Measurements from ENCODE around the gene LCLAT1.

The LCLAT1 gene

DNA sequence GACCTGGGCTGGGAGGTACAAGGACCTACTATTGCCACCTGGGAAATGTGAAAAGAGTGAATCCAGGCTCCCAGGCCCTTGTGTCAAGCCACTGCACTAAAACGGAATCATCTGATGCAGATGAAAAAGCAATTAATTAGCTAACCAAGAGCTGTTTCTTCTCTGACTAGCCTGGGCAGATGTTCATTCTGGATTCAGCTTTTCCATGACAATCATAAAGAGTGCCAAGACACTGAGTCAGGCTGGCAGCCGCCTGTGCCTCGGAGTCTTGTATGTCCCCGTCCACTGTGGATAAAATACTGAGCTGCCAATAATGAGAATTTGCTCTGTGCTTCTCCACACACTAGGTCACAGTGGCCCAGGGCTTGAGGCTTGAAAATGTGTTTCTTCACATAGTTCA lies 21.7 kb upstream of the LCLAT1 start:
- Histone ChIP-seq H3K27ac (ENCODE audit: extremely low read depth, low read depth, low read length) (no peak overlapping the region), H3K4me1 (ENCODE audit: control insufficient read depth, insufficient read depth, low read length) (peaks cover 8% of the 10 kb centered on the region; the same call in 1 of the 2 replicates), H3K4me3 (ENCODE audit: low read depth, low read length) (no peak overlapping the region), H3K9me3 (ENCODE audit: control insufficient read depth, insufficient read depth, low read depth, low read length) (no peaks in the 10 kb centered on the region), H3K36me3 (ENCODE audit: control insufficient read depth in 2 of 2, insufficient read depth in 1 of 2, low read length in 2 of 2) (no peaks in the 10 kb centered on the region)
- TF ChIP-seq, protein P1, sequence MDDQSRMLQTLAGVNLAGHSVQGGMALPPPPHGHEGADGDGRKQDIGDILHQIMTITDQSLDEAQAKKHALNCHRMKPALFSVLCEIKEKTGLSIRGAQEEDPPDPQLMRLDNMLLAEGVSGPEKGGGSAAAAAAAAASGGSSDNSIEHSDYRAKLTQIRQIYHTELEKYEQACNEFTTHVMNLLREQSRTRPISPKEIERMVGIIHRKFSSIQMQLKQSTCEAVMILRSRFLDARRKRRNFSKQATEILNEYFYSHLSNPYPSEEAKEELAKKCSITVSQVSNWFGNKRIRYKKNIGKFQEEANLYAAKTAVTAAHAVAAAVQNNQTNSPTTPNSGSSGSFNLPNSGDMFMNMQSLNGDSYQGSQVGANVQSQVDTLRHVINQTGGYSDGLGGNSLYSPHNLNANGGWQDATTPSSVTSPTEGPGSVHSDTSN (CRISPR knock-in tag; IDR thresholded peaks at IDR 0.05): no peak
- TF ChIP-seq SP7 (tag by site-specific recombination; IDR thresholded peaks at IDR 0.05) (no peak), ZNF202 (tag by site-specific recombination; IDR thresholded peaks at IDR 0.05; ENCODE audit: borderline replicate concordance) (no peak), ZNF292 (tag by site-specific recombination; IDR thresholded peaks at IDR 0.05; ENCODE audit: borderline replicate concordance, low read depth) (no peak), ZNF610 (tag by site-specific recombination; IDR thresholded peaks at IDR 0.05; ENCODE audit: borderline replicate concordance) (no peak), HOXC10 (CRISPR knock-in tag; IDR thresholded peaks at IDR 0.05) (no peak), TCF7L2 (IDR thresholded peaks at IDR 0.05; ENCODE audit: borderline replicate concordance, low read depth, low read length) (no peak), ZNF426 (tag by site-specific recombination; IDR thresholded peaks at IDR 0.05) (no peak), ZNF146 (tag by site-specific recombination; IDR thresholded peaks at IDR 0.05) (no peak), ZNF2 (tag by site-specific recombination; IDR thresholded peaks at IDR 0.05) (no peak), ZNF274 (IDR thresholded peaks at IDR 0.05; ENCODE audit: low read length) (no peak), ZNF274 (tag by site-specific recombination; IDR thresholded peaks at IDR 0.05; ENCODE audit: borderline replicate concordance) (no peak), ZNF501 (tag by site-specific recombination; IDR thresholded peaks at IDR 0.05) (no peak), TRIM28 (IDR thresholded peaks at IDR 0.05; ENCODE audit: borderline replicate concordance, low read length) (no peak), ZNF623 (tag by site-specific recombination; IDR thresholded peaks at IDR 0.05) (no peak), ZNF677 (tag by site-specific recombination; IDR thresholded peaks at IDR 0.05) (no peak), ZNF416 (tag by site-specific recombination; IDR thresholded peaks at IDR 0.05) (no peak), ZNF169 (tag by site-specific recombination; IDR thresholded peaks at IDR 0.05) (no peak), ZNF266 (tag by site-specific recombination; IDR thresholded peaks at IDR 0.05; ENCODE audit: low read depth) (no peak)
- ChIA-PET POLR2A (no interaction called here), CTCF (interaction anchor here (0.6 to 1.6 kb wide), 3 partner anchors 46 to 286 kb away, joined by 3 to 5 read pairs (median 3); no protein-coding TSS in a partner anchor)

DNA sequence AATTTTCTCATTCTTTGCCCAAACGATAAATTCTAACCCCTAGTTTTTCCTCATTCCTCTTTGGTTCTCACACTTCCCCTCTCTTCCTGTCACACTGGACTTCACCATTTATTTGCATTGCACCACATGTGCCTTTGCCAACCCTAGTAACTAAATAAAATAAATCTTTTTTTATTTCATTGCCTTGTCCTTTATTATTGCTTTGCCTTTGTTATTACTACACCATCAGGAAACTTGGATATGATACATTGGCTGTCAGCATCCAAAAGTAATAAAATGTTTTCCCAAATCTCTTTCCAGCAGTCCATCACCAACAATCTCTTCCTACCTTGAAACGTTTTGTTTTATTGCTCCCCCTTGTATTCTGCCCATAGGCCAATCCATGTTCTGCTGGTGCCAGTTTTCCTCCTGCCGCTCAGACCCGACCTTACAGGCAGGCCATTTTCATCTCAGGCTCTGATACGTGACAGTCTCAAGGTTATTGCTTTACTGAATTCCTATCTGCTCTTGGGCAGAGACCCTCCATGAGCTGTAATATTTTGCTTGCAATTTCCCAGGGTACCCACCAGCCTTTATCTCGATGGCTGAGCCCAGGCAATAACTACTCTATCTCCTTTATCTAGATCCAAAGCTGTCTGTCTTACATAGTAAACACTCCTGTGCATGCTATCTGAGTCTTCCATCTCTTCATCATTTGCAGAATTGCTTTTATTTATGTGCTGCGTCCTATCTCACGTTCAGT lies 19.3 kb upstream of the LCLAT1 start:
- CTCF ChIA-PET: interaction anchor here (0.6 kb wide), 1 partner anchor 264 kb away, joined by 4 read pairs; no protein-coding TSS in a partner anchor
- Histone ChIP-seq H3K27ac (ENCODE audit: extremely low read depth, low read depth, low read length) (no peak overlapping the region), H3K4me3 (ENCODE audit: low read depth, low read length) (no peak overlapping the region), H3K9me3 (ENCODE audit: control insufficient read depth, insufficient read depth, low read depth, low read length) (no peaks in the 10 kb centered on the region), H3K4me1 (ENCODE audit: control insufficient read depth, insufficient read depth, low read length) (no peaks in the 10 kb centered on the region), H3K36me3 (ENCODE audit: control insufficient read depth in 2 of 2, insufficient read depth in 1 of 2, low read length in 2 of 2) (no peaks in the 10 kb centered on the region)
- no peak for TF ChIP-seq ZNF140 (tag by site-specific recombination; IDR thresholded peaks at IDR 0.05)
- TF ChIP-seq, protein P2, sequence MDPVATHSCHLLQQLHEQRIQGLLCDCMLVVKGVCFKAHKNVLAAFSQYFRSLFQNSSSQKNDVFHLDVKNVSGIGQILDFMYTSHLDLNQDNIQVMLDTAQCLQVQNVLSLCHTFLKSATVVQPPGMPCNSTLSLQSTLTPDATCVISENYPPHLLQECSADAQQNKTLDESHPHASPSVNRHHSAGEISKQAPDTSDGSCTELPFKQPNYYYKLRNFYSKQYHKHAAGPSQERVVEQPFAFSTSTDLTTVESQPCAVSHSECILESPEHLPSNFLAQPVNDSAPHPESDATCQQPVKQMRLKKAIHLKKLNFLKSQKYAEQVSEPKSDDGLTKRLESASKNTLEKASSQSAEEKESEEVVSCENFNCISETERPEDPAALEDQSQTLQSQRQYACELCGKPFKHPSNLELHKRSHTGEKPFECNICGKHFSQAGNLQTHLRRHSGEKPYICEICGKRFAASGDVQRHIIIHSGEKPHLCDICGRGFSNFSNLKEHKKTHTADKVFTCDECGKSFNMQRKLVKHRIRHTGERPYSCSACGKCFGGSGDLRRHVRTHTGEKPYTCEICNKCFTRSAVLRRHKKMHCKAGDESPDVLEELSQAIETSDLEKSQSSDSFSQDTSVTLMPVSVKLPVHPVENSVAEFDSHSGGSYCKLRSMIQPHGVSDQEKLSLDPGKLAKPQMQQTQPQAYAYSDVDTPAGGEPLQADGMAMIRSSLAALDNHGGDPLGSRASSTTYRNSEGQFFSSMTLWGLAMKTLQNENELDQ (tag by site-specific recombination; IDR thresholded peaks at IDR 0.05; ENCODE audit: low read depth): no peak
- no peak for TF ChIP-seq SALL2 (tag by site-specific recombination; IDR thresholded peaks at IDR 0.05; ENCODE audit: borderline replicate concordance)
- no peak for TF ChIP-seq ZNF394 (tag by site-specific recombination; IDR thresholded peaks at IDR 0.05; ENCODE audit: borderline replicate concordance)
- no peak for TF ChIP-seq ZNF19 (tag by site-specific recombination; IDR thresholded peaks at IDR 0.05; ENCODE audit: low read depth)
- no peak for TF ChIP-seq ZNF473 (tag by site-specific recombination; IDR thresholded peaks at IDR 0.05)
- no peak for TF ChIP-seq ZBTB7A (tag by site-specific recombination; IDR thresholded peaks at IDR 0.05; ENCODE audit: low read depth)
- TF ChIP-seq ZNF114 (tag by site-specific recombination; IDR thresholded peaks at IDR 0.05): no peak
- TF ChIP-seq TCF7L2 (IDR thresholded peaks at IDR 0.05; ENCODE audit: borderline replicate concordance, low read depth, low read length): no peak
- TF ChIP-seq ZNF549 (tag by site-specific recombination; IDR thresholded peaks at IDR 0.05): no peak
- POLR2A ChIA-PET: no interaction called here

Measured in HEK293 (cell line).